ENCODE results near the gene CLSTN2.

The CLSTN2 gene

DNA sequence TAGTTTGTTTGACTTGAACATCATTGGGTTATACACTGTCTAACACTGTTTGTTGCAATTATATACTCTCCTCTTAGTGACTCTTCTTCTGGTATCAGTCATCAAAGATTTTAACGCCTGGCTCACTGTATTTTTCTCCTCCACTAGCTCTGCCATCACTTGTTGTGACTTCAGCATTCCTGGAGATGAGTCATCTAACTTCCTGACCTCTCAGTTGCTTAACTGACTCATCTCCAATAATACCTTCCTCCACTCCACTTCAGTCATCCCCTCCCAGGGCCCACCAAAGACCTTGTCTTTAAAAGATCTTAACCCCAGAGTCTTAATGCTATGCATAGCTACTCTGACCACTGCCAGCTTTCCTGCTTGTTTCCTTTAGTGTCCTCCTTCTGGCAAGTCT, 28.6 kb upstream of the CLSTN2 start:
- TF ChIP-seq, protein P1, sequence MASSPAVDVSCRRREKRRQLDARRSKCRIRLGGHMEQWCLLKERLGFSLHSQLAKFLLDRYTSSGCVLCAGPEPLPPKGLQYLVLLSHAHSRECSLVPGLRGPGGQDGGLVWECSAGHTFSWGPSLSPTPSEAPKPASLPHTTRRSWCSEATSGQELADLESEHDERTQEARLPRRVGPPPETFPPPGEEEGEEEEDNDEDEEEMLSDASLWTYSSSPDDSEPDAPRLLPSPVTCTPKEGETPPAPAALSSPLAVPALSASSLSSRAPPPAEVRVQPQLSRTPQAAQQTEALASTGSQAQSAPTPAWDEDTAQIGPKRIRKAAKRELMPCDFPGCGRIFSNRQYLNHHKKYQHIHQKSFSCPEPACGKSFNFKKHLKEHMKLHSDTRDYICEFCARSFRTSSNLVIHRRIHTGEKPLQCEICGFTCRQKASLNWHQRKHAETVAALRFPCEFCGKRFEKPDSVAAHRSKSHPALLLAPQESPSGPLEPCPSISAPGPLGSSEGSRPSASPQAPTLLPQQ (tag by site-specific recombination; IDR thresholded peaks at IDR 0.05): peak; percentile 55
- TF ChIP-seq SCRT2 (tag by site-specific recombination; IDR thresholded peaks at IDR 0.05): peak; percentile 61; the same call in 1 of the 2 replicates
- TF ChIP-seq GLIS1 (tag by site-specific recombination; IDR thresholded peaks at IDR 0.05): 0 out of 2 replicates have a peak, but pooled peaks have one; percentile 11
- TF ChIP-seq ZNF174 (tag by site-specific recombination; IDR thresholded peaks at IDR 0.05): no peak
- TF ChIP-seq, protein P2, sequence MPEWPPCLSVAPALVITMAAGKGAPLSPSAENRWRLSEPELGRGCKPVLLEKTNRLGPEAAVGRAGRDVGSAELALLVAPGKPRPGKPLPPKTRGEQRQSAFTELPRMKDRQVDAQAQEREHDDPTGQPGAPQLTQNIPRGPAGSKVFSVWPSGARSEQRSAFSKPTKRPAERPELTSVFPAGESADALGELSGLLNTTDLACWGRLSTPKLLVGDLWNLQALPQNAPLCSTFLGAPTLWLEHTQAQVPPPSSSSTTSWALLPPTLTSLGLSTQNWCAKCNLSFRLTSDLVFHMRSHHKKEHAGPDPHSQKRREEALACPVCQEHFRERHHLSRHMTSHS (tag by site-specific recombination; IDR thresholded peaks at IDR 0.05): no peak
- 0 out of 2 replicates have a peak, but pooled peaks have one; percentile 12 for TF ChIP-seq PRDM1 (tag by site-specific recombination; IDR thresholded peaks at IDR 0.05)
- POLR2A ChIA-PET: no interaction called here

DNA sequence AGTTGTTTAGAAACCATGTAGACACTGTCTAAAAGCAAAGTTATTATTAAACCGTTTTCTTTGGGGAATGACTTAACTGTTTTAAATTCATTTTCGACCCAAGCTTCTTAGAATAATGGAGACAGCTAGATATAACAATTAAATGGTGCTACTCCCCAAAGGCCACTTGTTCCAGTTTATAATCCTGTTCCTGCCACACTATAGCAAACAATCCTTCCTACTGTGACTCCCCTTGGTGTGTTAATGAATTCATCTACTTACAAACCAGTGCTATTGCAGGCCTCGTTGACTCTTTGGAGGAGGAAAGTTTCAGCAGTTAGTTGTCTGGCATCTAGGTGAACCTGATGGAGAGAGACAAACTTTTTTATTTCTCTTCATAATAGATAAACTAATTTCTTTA, 25.2 kb upstream of the CLSTN2 start:
- CTCF ChIA-PET: interaction anchor here (0.6 kb wide), 1 partner anchor 25 kb away, joined by 3 read pairs; the partner anchor contains the start of gene CLSTN2
- TF ChIP-seq MYNN (tag by site-specific recombination; IDR thresholded peaks at IDR 0.05; ENCODE audit: borderline replicate concordance) (no peak), ZNF514 (tag by site-specific recombination; IDR thresholded peaks at IDR 0.05) (no peak), ZNF830 (tag by site-specific recombination; IDR thresholded peaks at IDR 0.05; ENCODE audit: low read depth) (no peak), ZNF768 (tag by site-specific recombination; IDR thresholded peaks at IDR 0.05) (no peak), ZNF510 (tag by site-specific recombination; IDR thresholded peaks at IDR 0.05; ENCODE audit: insufficient replicate concordance) (no peak), ZNF664 (tag by site-specific recombination; IDR thresholded peaks at IDR 0.05) (no peak), ZNF670 (tag by site-specific recombination; IDR thresholded peaks at IDR 0.05; ENCODE audit: low read depth) (no peak), ZSCAN23 (tag by site-specific recombination; IDR thresholded peaks at IDR 0.05) (no peak), ZNF248 (tag by site-specific recombination; IDR thresholded peaks at IDR 0.05) (no peak), ZNF174 (tag by site-specific recombination; IDR thresholded peaks at IDR 0.05) (no peak), ZXDB (tag by site-specific recombination; IDR thresholded peaks at IDR 0.05) (no peak)
- TF ChIP-seq, protein P3, sequence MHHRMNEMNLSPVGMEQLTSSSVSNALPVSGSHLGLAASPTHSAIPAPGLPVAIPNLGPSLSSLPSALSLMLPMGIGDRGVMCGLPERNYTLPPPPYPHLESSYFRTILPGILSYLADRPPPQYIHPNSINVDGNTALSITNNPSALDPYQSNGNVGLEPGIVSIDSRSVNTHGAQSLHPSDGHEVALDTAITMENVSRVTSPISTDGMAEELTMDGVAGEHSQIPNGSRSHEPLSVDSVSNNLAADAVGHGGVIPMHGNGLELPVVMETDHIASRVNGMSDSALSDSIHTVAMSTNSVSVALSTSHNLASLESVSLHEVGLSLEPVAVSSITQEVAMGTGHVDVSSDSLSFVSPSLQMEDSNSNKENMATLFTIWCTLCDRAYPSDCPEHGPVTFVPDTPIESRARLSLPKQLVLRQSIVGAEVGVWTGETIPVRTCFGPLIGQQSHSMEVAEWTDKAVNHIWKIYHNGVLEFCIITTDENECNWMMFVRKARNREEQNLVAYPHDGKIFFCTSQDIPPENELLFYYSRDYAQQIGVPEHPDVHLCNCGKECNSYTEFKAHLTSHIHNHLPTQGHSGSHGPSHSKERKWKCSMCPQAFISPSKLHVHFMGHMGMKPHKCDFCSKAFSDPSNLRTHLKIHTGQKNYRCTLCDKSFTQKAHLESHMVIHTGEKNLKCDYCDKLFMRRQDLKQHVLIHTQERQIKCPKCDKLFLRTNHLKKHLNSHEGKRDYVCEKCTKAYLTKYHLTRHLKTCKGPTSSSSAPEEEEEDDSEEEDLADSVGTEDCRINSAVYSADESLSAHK (tag by site-specific recombination; IDR thresholded peaks at IDR 0.05): no peak
- Histone ChIP-seq H3K4me1 (ENCODE audit: control insufficient read depth, insufficient read depth, low read length) (no peaks in the 10 kb centered on the region), H3K4me3 (ENCODE audit: low read depth, low read length) (no peak overlapping the region), H3K27ac (ENCODE audit: extremely low read depth, low read depth, low read length) (no peak overlapping the region), H3K36me3 (ENCODE audit: control insufficient read depth in 2 of 2, insufficient read depth in 1 of 2, low read length in 2 of 2) (no peaks in the 10 kb centered on the region), H3K9me3 (ENCODE audit: control insufficient read depth, insufficient read depth, low read depth, low read length) (no peaks in the 10 kb centered on the region)
- POLR2A ChIA-PET: no interaction called here

More for the DNA sequence above, 28.6 kb upstream of the CLSTN2 start:
- CTCF ChIA-PET: interaction anchor here (0.6 kb wide), 1 partner anchor 24 kb away, joined by 3 read pairs; no protein-coding TSS in a partner anchor
- H3K36me3 ChIP-seq (ENCODE audit: control insufficient read depth in 2 of 2, insufficient read depth in 1 of 2, low read length in 2 of 2): no peaks in the 10 kb centered on the region
- H3K4me1 ChIP-seq (ENCODE audit: control insufficient read depth, insufficient read depth, low read length): no peaks in the 10 kb centered on the region
- H3K4me3 ChIP-seq (ENCODE audit: low read depth, low read length): no peak overlapping the region
- no peak overlapping the region for H3K27ac ChIP-seq (ENCODE audit: extremely low read depth, low read depth, low read length)
- H3K9me3 ChIP-seq (ENCODE audit: control insufficient read depth, insufficient read depth, low read depth, low read length): no peaks in the 10 kb centered on the region

DNA sequence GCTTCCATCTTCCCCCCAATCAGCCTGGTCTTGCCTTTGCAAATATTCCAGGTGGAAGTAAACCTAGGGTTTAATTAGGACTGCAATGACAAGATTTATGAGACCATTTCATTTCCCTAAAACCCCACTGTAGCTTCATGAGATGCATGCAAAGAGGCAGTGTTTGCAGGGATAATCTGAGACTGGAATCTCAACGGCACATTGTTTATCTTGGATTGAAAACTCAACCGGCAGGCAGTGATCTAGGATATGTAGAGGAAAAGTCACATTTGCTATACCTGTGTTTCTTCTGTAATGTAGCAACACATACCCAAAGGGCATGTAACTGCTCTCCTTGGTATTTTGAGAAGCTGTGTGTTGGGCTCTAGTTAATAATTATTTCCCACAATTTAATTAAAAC, 18.7 kb upstream of the CLSTN2 start:
- ChIA-PET POLR2A (no interaction called here), CTCF (no interaction called here)
- no peak overlapping the region for H3K4me3 ChIP-seq (ENCODE audit: low read depth, low read length)
- no peak overlapping the region for H3K27ac ChIP-seq (ENCODE audit: extremely low read depth, low read depth, low read length)
- no peaks in the 10 kb centered on the region for H3K9me3 ChIP-seq (ENCODE audit: control insufficient read depth, insufficient read depth, low read depth, low read length)
- no peaks in the 10 kb centered on the region for H3K36me3 ChIP-seq (ENCODE audit: control insufficient read depth in 2 of 2, insufficient read depth in 1 of 2, low read length in 2 of 2)
- H3K4me1 ChIP-seq (ENCODE audit: control insufficient read depth, insufficient read depth, low read length): no peaks in the 10 kb centered on the region
- TF ChIP-seq, protein P4, sequence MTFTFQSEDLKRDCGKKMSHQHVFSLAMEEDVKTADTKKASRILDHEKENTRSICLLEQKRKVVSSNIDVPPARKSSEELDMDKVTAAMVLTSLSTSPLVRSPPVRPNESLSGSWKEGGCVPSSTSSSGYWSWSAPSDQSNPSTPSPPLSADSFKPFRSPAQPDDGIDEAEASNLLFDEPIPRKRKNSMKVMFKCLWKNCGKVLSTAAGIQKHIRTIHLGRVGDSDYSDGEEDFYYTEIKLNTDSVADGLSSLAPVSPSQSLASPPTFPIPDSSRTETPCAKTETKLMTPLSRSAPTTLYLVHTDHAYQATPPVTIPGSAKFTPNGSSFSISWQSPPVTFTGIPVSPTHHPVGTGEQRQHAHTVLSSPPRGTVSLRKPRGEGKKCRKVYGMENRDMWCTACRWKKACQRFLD (tag by site-specific recombination; IDR thresholded peaks at IDR 0.05): no peak
- TF ChIP-seq YY1 (tag by site-specific recombination; IDR thresholded peaks at IDR 0.05) (no peak), ZNF146 (tag by site-specific recombination; IDR thresholded peaks at IDR 0.05) (no peak), ZXDB (tag by site-specific recombination; IDR thresholded peaks at IDR 0.05) (no peak), ZNF561 (tag by site-specific recombination; IDR thresholded peaks at IDR 0.05; ENCODE audit: borderline replicate concordance) (no peak), ZNF433 (tag by site-specific recombination; IDR thresholded peaks at IDR 0.05; ENCODE audit: low read depth) (no peak)
- TF ChIP-seq, protein P5, sequence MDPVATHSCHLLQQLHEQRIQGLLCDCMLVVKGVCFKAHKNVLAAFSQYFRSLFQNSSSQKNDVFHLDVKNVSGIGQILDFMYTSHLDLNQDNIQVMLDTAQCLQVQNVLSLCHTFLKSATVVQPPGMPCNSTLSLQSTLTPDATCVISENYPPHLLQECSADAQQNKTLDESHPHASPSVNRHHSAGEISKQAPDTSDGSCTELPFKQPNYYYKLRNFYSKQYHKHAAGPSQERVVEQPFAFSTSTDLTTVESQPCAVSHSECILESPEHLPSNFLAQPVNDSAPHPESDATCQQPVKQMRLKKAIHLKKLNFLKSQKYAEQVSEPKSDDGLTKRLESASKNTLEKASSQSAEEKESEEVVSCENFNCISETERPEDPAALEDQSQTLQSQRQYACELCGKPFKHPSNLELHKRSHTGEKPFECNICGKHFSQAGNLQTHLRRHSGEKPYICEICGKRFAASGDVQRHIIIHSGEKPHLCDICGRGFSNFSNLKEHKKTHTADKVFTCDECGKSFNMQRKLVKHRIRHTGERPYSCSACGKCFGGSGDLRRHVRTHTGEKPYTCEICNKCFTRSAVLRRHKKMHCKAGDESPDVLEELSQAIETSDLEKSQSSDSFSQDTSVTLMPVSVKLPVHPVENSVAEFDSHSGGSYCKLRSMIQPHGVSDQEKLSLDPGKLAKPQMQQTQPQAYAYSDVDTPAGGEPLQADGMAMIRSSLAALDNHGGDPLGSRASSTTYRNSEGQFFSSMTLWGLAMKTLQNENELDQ (tag by site-specific recombination; IDR thresholded peaks at IDR 0.05; ENCODE audit: low read depth): no peak

Data from HEK293 (cell line).